Endodermal cell (in vitro differentiated cells): ENCODE results near the gene HS3ST2. TPM values are rescaled to one million over a fixed set of nuclear protein-coding genes. Genes with fewer than 3 reads are reported as not detected.

ENCODE experiments used
- DNase-seq: peaks from one replicate; pipeline ENCODE4 v3.0.0-alpha.2; 2017
- H3K27ac ChIP-seq: 2 replicates; pipeline ENCODE4 v1.5.1; 2013; ENCODE audit warnings: mild to moderate bottlenecking, low read depth, low read length, moderate library complexity
- H3K27me3 ChIP-seq: 2 replicates; pipeline ENCODE4 v1.6.1; 2013; ENCODE audit warnings: mild to moderate bottlenecking, low read length, moderate library complexity; ENCODE audit not compliant: insufficient read depth, control insufficient read depth, poor library complexity, severe bottlenecking
- H3K36me3 ChIP-seq: 2 replicates; pipeline ENCODE4 v1.7.0; 2013; ENCODE audit warnings: mild to moderate bottlenecking, low read length, moderate library complexity; ENCODE audit not compliant: control insufficient read depth, insufficient read depth
- H3K4me1 ChIP-seq: one replicate; pipeline ENCODE4 v1.7.0; 2013; ENCODE audit warnings: low read length; ENCODE audit not compliant: control insufficient read depth, insufficient read depth
- H3K4me3 ChIP-seq: 2 replicates; pipeline ENCODE4 v1.5.1; 2013; ENCODE audit warnings: mild to moderate bottlenecking, low read length, moderate library complexity
- H3K9ac ChIP-seq: 2 replicates; pipeline ENCODE4 v1.6.1; 2013; ENCODE audit warnings: mild to moderate bottlenecking, low read length, moderate library complexity; ENCODE audit not compliant: poor library complexity, severe bottlenecking; ENCODE audit errors: extremely low read depth
- H3K9me3 ChIP-seq: 2 replicates; pipeline ENCODE4 v1.6.1; 2013; ENCODE audit warnings: mild to moderate bottlenecking, low read length, moderate library complexity; ENCODE audit not compliant: control insufficient read depth
- H3K27ac Mint-ChIP-seq: 2 replicates; pipeline ENCODE4 v1.8.0; 2020; ENCODE audit warnings: mixed read lengths
- H3K27me3 Mint-ChIP-seq: 2 replicates; pipeline ENCODE4 v1.8.0; 2021; ENCODE audit warnings: mild to moderate bottlenecking, mixed read lengths; ENCODE audit not compliant: insufficient read depth
- H3K36me3 Mint-ChIP-seq: 2 replicates; pipeline ENCODE4 v1.8.0; 2020; ENCODE audit warnings: low read depth, mixed read lengths
- H3K4me1 Mint-ChIP-seq: 2 replicates; pipeline ENCODE4 v1.8.0; 2020; ENCODE audit warnings: mixed read lengths
- H3K4me3 Mint-ChIP-seq: 2 replicates; pipeline ENCODE4 v1.8.0; 2020; ENCODE audit warnings: mild to moderate bottlenecking, moderate library complexity, mixed read lengths
- H3K9me3 Mint-ChIP-seq: 2 replicates; pipeline ENCODE4 v1.8.0; 2020; ENCODE audit warnings: mild to moderate bottlenecking, mixed read lengths
- CTCF ChIP-seq: fragments of 200-600 bp; sonication (generic); conservative IDR thresholded peaks from 2 replicates; pipeline ENCODE4 v1.5.0; 2021; ENCODE audit warnings: antibody characterized with exemption, mild to moderate bottlenecking
- WGBS, 2 experiments: methylation state at CpG; one replicate each; pipeline versions ENCODE4 v1.1.5 to v1.1.7; 2013; ENCODE audit warnings: missing lambda C conversion rate in 2 of 2, mixed read lengths in 1 of 2; ENCODE audit not compliant: insufficient coverage in 1 of 2, insufficient read length in 1 of 2; 5-methylcytosine and 5-hydroxymethylcytosine counted together
- total RNA-seq, 2 donors: library from RNA; stranded (reverse); fragmentation: NEBNext Ultra II Directional in 1 of 2; extraction: Animal tissue kit (Norgen Biotek cat#: 25700) in 1 of 2; gene quantifications; 2 replicates in 1 of 2; 3 replicates in 1 of 2; pipeline ENCODE4 v1.2.1, GENCODE V29; 2021

Gene HS3ST2
- total RNA-seq, 2 donors from 2014 or later, result 0.18 TPM; not detected in 1

GRCh38 chr16:22948058-22948602 lies 134.2 kb downstream of the HS3ST2 start:
- no peak overlapping the region for H3K9ac ChIP-seq
- peak; percentile 80 for DNase-seq
- H3K27ac ChIP-seq, result no peak overlapping the region
- no peaks in the 10 kb centered on the region for H3K4me1 ChIP-seq
- TF ChIP-seq CTCF, result peak; percentile 54
- Mint-ChIP-seq H3K27me3 (peaks cover 72% of the 10 kb centered on the region), H3K27ac (no peak overlapping the region), H3K9me3 (peaks cover 3% of the 10 kb centered on the region), H3K4me3 (no peak overlapping the region), H3K36me3 (no peaks in the 10 kb centered on the region), H3K4me1 (no peaks in the 10 kb centered on the region)
- no peaks in the 10 kb centered on the region for H3K9me3 ChIP-seq
- peaks cover 45% of the 10 kb centered on the region for H3K27me3 ChIP-seq
- no peaks in the 10 kb centered on the region for H3K36me3 ChIP-seq
- WGBS, 2 experiments, result 93 to 96% methylated on average over 30 to 33 of the region's 33 CpGs
- H3K4me3 ChIP-seq, result no peak overlapping the region

GRCh38 chr16:22948603-22949368 lies 134.8 kb downstream of the HS3ST2 start:
- Mint-ChIP-seq H3K27me3 (peaks cover 67% of the 10 kb centered on the region), H3K36me3 (no peaks in the 10 kb centered on the region)
- WGBS, 2 experiments, result 58 to 61% methylated on average over 12 to 18 of the region's 18 CpGs

GRCh38 chr16:22955461-22956070 lies 141.6 kb downstream of the HS3ST2 start:
- Histone ChIP-seq H3K4me1 (no peaks in the 10 kb centered on the region), H3K36me3 (no peaks in the 10 kb centered on the region), H3K4me3 (no peak overlapping the region), H3K9me3 (no peaks in the 10 kb centered on the region), H3K9ac (no peak overlapping the region), H3K27me3 (peaks cover 10% of the 10 kb centered on the region), H3K27ac (no peak overlapping the region)
- no peaks in the 10 kb centered on the region for H3K9me3 Mint-ChIP-seq
- H3K27me3 Mint-ChIP-seq, result peaks cover 15% of the 10 kb centered on the region
- DNase-seq, result peak; percentile 22
- 88 to 91% methylated on average over 3 to 5 of the region's 6 CpGs for WGBS, 2 experiments
- H3K36me3 Mint-ChIP-seq, result no peaks in the 10 kb centered on the region
- no peak overlapping the region for H3K27ac Mint-ChIP-seq
- H3K4me3 Mint-ChIP-seq, result no peak overlapping the region
- no peaks in the 10 kb centered on the region for H3K4me1 Mint-ChIP-seq
- no peak for TF ChIP-seq CTCF

More at GRCh38 chr16:22948603-22949368, 134.8 kb downstream of the HS3ST2 start:
- peak; percentile 92 for TF ChIP-seq CTCF
- Histone ChIP-seq H3K27ac (no peak overlapping the region), H3K4me3 (no peak overlapping the region), H3K4me1 (no peaks in the 10 kb centered on the region), H3K36me3 (no peaks in the 10 kb centered on the region), H3K9ac (no peak overlapping the region), H3K9me3 (no peaks in the 10 kb centered on the region), H3K27me3 (peaks cover 39% of the 10 kb centered on the region)
- peak; percentile 95 for DNase-seq
- Mint-ChIP-seq H3K4me1 (no peaks in the 10 kb centered on the region), H3K27ac (no peak overlapping the region), H3K4me3 (no peak overlapping the region), H3K9me3 (peaks cover 3% of the 10 kb centered on the region)
